NCI-H2107 (cell line): ENCODE measurements around the gene CD200.
"Not testable (repeated sequence)": the region's sequence is repeated elsewhere in the genome, so short reads cannot be mapped to it uniquely, and the experiment has no call there.

Experiments used
- DNase-seq: peaks from one replicate; lab custom pipeline; 2025; lab: John Stamatoyannopoulos, UW

Gene CD200

DNA sequence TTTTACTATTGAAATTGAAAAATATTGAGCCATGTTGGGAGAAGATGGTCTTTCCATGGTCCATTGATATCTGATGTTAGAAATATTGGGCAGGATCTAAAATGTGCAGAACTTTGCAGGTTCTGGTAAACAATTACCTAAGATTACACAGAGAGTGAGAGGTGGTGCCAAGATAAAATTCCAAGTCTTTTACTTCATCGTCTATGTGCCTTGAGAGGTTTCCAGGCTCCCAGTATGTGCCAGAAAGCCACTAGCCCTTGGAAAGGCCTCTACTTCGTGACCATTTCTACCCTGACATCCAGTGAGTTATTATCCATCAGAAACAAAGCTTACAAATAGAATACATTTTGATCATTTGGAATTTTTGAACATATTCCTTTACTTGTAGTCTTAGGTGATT lies 27.6 kb downstream of the CD200 start:
- DNase-seq = no peak

DNA sequence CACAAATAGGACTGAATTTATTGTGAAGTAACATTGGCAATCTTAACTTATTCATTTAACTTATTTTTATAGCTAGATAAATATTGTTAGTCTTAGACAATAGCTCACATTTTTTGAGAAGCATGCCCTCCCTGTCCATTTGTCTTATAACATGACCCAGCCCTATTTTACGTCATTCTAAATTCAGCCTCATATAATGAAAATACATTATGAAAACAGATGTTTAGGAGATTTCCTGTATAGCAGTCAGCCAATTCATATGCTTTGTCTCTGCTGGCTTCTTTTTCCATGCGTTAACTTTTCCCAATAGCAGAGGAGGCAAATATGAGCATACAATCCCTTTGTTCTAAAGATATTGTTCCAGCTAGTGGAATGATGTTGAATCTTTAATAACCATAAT lies 29.3 kb downstream of the CD200 start:
- DNase-seq = no peak

DNA sequence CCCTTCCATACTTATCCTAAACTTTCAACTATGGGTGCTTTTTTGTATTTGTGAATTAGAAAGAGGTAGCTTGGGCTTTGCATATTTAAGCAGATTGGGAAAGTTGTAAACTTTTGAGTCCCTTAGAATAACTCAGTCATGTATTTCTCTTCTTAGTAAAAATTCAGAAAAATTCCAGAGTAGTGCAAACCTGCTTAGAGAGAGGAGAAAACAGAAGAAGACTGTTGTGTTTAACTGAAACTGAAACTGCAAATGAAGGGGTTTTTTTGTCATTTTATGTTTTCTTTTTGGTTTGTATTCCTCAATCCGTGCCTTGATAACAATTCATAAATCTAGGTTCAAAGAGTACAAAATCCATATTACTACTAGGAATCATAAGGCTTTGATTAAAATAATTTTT lies 31.3 kb downstream of the CD200 start:
- DNase-seq = no peak

DNA sequence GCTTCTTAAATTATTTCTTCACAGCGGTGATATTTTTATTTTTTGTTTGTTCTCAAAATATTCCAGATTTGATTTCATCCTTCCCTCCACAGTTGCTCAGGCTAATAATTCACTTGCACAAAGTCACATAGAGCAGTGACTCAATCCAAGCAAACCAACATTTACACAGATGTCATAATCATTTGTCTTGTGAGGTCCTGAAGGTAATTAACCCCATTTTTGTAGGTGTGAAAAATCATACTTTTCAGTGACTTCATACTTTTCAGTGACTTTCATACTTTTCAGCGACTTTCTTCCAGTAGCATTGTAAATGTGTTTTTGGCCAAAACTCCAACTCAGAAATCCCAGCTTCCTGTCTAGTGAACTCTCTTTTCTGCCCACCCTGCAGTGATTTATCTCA lies 32.1 kb downstream of the CD200 start:
- DNase-seq = no peak

- no peak for DNase-seq
Measured at GRCh38 chr3:112365636-112366035, 32.7 kb downstream of the CD200 start.

GRCh38 chr3:112366522-112366921 lies 33.6 kb downstream of the CD200 start:
- no peak for DNase-seq

DNA sequence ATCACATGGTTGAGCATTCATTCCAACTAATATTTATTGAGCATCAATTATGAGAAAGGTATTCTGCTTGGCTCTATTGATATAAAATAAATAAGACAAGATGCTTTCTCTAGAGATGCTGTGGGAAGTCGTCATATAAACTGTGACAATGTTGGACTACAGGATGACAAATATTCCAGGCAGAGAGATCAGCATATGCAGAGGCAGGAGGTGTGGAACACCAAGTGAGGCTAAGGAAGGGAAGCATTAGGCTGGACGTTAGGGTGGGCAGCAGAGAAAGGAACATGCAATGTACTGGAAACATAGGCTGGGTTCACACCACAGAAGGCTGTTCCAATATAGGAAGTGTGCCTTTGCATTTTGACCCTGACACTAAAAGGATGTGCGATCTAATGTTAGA lies 38.6 kb downstream of the CD200 start:
- no peak for DNase-seq

GRCh38 chr3:112372396-112372795 lies 39.4 kb downstream of the CD200 start:
- DNase-seq = no peak

GRCh38 chr3:112373476-112373875 lies 40.5 kb downstream of the CD200 start:
- DNase-seq = no peak

- no peak for DNase-seq
Measured at GRCh38 chr3:112373924-112374323, 41.0 kb downstream of the CD200 start.

DNA sequence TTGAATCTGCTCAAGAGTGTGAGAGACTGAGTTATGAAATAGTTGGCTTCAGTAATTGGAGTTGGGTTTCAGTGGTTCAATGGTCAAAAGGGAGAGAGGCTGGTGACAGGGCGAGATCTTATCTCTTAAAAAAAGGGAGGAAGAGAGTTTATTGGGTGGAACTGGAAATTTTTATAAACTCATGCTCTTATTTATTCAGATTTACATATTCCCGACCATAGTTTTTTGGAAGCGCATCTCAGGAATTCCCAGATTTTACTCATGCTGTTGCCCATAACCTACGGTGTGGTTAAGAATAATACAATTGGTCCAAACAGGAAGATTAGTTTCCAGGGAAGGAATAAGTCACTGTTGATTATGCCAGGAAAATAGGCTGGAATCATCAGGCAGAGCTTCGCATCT lies 41.4 kb downstream of the CD200 start:
- DNase-seq = no peak

DNA sequence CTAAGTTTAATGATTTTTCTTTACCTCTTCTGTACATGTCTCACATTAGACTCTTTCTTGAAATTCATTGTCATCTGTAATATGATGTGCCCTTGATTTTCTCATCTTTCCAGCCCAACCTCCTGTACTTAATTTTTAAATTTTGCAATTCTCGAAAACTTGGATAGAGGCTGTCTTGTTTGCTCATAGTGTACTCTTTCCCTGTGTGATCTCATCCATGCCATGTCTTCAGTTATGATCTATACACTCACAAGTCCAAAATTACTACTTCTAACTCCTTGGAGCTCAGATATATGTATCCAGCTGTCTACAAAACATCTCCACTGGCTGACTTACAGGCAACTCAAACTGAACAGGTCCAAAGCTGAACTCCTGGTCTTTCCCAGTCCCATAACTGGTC lies 42.2 kb downstream of the CD200 start:
- DNase-seq = no peak

DNA sequence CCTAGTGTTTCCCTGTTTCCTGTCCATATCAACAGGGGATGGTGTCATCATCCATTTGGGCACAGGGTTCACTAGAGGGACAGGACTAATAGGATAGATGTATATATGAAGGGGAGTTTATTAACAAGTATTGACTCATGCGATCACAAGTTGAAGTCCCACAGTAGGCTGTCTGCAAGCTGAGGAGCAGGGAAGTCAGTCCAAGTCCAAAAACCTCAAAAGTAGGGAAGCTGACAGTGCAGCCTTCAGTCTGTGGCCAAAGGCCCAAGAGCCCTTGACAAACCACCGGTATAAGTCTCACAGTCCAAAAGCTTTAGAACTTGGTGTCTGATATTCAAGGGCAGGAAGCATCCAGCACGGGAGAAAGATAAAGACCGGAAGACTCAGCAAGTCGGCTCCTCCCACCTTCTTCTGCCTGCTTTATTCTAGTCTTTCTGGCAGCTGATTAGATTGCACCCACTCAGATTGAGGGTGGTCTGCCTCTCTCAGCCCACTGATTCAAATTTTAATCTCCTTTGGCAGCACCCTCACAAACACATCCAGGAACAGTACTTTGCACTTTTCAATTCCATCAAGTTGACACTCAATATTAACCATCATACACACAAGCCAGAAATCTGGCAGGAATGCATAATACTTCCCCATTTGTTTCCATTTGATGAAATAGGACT lies 43.4 kb downstream of the CD200 start:
- no peak for DNase-seq

- no peak for DNase-seq
Measured at GRCh38 chr3:112376992-112377391, 44.0 kb downstream of the CD200 start.

DNA sequence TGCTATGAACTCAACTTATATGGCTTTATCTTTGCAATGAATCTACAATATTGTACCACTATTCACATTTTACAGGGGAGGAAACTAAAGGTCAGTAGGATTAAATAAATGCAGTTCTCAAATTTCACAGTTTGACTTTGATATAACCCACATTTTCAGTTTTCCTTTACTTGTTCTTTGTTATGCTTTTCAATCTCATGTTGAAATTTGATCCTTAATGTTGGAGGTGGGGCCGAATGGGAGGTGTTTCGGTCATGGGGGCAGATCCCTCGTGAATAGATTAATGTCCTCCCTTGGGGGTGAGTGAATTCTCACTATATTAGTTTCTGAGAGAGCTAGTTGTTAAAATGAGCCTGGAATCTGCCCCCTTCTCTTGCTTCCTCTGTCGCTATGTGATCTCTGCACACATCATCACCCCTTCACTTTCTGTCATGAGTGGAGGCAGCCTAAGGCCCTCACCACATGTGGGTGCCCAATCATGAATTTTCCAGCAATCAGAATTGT lies 44.7 kb downstream of the CD200 start:
- no peak for DNase-seq

- DNase-seq = not testable (repeated sequence)
Measured at GRCh38 chr3:112378347-112378746, 45.4 kb downstream of the CD200 start.

- DNase-seq = no peak
Measured at GRCh38 chr3:112379020-112379690, 46.2 kb downstream of the CD200 start.

DNA sequence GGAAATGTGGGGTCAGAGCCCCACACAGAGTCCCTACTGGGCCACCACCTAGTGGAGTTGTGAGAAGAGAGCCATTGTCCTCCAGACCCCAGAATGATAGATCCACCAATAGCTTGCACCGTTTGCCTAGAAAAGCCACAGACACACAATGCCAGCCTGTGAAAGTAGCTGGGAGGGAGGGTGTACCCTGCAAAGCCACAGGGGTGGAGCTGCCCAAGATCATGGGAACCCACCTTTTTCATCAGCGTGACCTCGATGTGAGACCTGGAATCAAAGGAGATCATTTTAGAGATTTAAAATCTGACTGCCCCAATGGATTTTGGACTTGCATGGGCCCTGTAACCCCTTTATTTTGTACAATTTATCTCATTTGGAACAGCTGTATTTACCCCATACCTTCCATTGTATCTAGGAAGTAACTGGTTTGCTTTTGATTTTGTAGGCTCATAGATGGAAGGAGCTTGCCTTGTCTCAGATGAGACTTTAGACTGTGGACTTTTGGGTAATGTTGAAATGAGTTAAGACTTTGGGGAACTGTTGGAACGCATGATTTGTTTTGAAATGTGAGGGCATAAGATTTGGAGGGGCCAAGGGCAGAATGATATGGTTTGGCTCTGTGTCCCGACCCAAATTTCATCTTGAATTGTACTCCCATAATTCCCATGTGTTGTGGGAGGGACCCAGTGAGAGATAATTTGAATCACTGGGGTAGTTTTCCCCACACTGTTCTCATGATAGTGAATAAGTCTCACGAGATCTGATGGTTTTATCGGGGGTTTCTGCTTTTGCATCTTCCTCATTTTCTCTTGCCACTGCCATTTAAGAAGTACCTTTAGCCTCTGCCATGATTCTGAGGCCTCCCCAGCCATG lies 49.0 kb downstream of the CD200 start:
- DNase-seq = no peak

DNA sequence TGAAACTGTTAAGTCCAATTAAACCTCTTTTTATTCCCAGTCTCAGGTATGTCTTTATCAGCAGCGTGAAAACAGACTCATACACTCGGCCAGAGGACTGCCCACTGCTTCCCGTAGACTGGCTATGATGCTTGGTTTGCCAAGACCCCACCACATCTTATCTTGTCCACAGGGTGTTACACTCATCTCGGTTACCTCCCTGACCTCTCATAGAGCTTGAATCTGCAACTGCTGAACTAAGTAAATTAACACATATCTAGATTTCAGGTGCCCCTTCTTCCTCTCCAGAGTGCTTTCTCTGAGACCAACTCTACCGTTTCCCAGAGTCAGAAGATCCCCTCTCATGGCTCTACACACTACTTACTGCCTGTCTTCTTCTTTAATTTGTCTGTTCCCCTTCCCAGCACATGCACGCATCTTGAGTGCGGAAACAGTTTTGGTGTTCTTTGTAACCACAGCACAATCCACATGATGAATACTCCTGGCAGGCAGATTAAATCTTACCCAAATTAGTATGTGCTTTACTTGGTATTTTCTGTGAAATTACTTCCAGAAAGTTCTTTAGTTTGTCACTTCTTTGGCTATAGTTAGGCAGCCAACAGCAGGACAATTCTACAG lies 49.7 kb downstream of the CD200 start:
- DNase-seq = no peak

GRCh38 chr3:112384769-112385168 lies 51.8 kb downstream of the CD200 start:
- DNase-seq = no peak

GRCh38 chr3:112388972-112389371 lies 56.0 kb downstream of the CD200 start:
- no peak for DNase-seq

GRCh38 chr3:112389961-112390360 lies 57.0 kb downstream of the CD200 start:
- no peak for DNase-seq
